Measurements from ENCODE around the gene PUSL1.

The PUSL1 gene

DNA sequence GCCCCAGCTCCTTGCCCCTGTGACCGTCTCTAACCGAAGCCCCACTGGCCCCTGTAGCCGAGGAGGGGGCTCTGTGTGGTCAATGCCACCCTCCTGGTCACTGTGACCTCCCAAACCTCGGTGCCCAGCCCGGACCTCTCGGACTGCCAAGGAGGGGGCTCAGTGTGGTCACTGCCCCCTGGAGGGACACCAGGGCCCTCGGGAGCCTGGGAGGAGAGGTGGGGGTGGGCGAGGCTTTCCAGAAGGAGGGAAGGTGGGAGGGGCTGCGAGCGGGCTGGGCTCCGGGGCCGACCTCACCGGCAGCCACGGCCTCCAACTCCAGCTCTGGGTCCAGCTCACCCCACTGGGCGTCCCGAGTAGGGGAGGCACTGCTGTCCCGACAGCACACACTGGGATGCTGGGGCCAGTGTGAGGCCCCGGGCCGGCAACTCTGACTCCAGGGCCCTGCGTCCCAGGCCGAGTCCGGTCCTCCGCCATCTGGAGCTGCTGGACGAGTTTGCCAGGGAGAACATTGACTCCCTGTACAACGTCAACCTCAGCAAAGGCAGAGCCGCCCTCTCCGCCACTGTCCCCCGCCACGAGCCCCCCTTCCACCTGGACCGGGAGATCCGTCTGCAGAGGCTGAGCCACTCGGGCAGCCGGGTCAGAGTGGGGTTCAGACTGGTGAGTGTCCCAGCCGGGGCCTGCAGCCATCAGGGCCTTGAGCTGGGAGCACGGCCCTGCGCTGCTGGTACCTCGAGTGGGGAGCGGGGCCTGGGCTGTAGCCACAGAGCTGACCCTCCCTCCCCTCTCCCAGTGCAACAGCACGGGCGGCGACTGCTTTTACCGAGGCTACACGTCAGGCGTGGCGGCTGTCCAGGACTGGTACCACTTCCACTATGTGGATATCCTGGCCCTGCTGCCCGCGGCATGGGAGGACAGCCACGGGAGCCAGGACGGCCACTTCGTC, 21.8 kb upstream of the PUSL1 start:
- Histone ChIP-seq H3K36me3 (no peaks in the 10 kb centered on the region), H3K4me1 (peaks cover 18% of the 10 kb centered on the region), H3K27me3 (peaks cover 14% of the 10 kb centered on the region), H3K9me3 (no peaks in the 10 kb centered on the region), H3K4me3 (ENCODE audit: low read depth, low read length) (no peak overlapping the region)
- peak; percentile 19 for DNase-seq
- no peak for TF ChIP-seq CTCF (IDR thresholded peaks at IDR 0.05; ENCODE audit: low read depth, low read length)

- H3K4me3 ChIP-seq (ENCODE audit: low read depth, low read length) = no peak overlapping the region
- H3K36me3 ChIP-seq = peaks cover under 1% of the 10 kb centered on the region; the same call in 1 of the 2 replicates
- peaks cover 19% of the 10 kb centered on the region for H3K4me1 ChIP-seq
- peaks cover 14% of the 10 kb centered on the region for H3K27me3 ChIP-seq
- H3K9me3 ChIP-seq = no peaks in the 10 kb centered on the region
- DNase-seq = peak; percentile 29
- no peak for TF ChIP-seq CTCF (IDR thresholded peaks at IDR 0.05; ENCODE audit: low read depth, low read length)
Measured at GRCh38 chr1:1287288-1288110, 20.9 kb upstream of the PUSL1 start.

- peaks cover 19% of the 10 kb centered on the region for H3K4me1 ChIP-seq
- peak; percentile 71 for TF ChIP-seq CTCF (IDR thresholded peaks at IDR 0.05; ENCODE audit: low read depth, low read length)
- H3K9me3 ChIP-seq = no peaks in the 10 kb centered on the region
- DNase-seq = peak; percentile 92
- H3K36me3 ChIP-seq = peaks cover 23% of the 10 kb centered on the region
- no peak overlapping the region for H3K4me3 ChIP-seq (ENCODE audit: low read depth, low read length)
- H3K27me3 ChIP-seq = peaks cover 14% of the 10 kb centered on the region
Measured at GRCh38 chr1:1290238-1290731, 18.1 kb upstream of the PUSL1 start.

- DNase-seq = peak; percentile 69
- peaks cover 19% of the 10 kb centered on the region for H3K4me1 ChIP-seq
- peaks cover 30% of the 10 kb centered on the region for H3K36me3 ChIP-seq
- TF ChIP-seq CTCF (IDR thresholded peaks at IDR 0.05; ENCODE audit: low read depth, low read length) = no peak
- H3K9me3 ChIP-seq = no peaks in the 10 kb centered on the region
- peaks cover 14% of the 10 kb centered on the region for H3K27me3 ChIP-seq
- no peak overlapping the region for H3K4me3 ChIP-seq (ENCODE audit: low read depth, low read length)
Measured at GRCh38 chr1:1291023-1291528, 17.3 kb upstream of the PUSL1 start.

DNA sequence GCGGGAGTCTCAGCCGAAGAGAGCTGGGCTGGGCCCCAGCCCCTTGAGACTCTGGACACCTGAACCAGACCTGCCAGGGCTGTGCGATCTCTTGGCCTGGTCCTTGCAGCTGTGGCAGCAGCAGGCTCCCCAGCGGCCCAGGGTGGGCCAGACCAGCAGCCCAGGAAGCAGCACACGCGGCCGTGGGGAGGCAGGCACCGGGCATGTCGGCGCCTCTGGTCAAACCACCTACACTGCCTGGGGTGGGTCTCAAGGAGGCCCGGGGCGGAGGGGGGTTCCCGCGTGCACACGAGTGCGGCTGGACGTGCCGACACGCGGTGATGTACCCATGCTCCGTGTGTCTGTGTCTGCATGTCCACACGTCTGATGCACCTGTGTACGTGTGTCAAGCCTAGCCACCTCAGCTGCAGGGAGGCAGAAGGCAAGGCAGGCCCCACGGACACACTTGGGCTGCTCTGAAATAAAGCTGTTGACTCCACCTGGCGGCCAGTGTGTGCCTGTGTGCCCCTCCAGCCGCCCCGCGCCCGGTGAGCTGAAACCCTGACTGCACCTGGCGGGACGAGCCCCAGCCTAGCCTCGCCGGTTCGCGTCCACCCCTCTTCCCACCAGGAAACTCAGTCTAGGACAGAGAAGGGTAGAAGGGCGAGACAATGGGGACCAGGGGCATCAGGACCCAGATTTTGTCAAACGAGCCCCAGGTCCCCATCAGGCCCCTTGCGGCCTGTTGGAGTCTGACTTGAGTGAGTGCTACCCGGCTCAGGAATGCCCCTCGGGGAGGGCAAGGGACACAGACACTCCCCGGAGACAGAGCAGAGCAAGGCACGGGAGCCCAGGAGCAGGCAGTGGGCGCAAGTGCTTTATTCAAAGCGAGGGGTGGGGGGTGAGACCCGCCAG, 16.6 kb upstream of the PUSL1 start:
- no peak overlapping the region for H3K4me3 ChIP-seq (ENCODE audit: low read depth, low read length)
- DNase-seq = peak; percentile 87

More for the DNA sequence above, 16.6 kb upstream of the PUSL1 start:
- Histone ChIP-seq H3K4me1 (peaks cover 19% of the 10 kb centered on the region), H3K27me3 (peaks cover 14% of the 10 kb centered on the region), H3K9me3 (no peaks in the 10 kb centered on the region), H3K36me3 (peaks cover 36% of the 10 kb centered on the region)
- peak; percentile 66 for TF ChIP-seq CTCF (IDR thresholded peaks at IDR 0.05; ENCODE audit: low read depth, low read length)

Data from BE2C (cell line).